HG03469 (cell line): ENCODE results near the gene SCN2A.

Experiments
- ATAC-seq: cut with Tn5 transposase; IDR thresholded peaks from one replicate; pipeline ENCODE4 v1.9.1; 2021; ENCODE audit warnings: mild to moderate bottlenecking, moderate library complexity, moderate number of reproducible peaks; ENCODE audit not compliant: unreplicated experiment

SCN2A gene

DNA sequence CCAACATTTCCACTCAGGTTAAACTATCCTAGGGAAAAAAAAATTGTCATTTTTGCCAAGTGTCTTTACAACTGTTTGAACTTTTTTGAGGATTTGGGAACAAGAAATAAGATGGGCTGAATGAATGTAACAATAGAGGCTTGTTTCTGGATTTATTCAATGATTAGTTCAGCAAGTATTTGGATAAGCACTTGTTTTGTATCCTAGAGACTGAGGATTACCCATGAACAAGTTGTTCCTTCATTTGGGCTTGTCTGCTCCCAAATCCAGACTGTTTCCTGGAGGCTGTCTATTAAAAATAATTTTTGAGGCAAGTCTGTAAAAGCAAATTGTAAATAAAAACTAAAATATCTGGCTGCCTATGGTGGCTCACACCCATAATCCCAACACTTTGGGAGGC lies 168.3 kb downstream of the SCN2A start:
- ATAC-seq = no peak

- ATAC-seq = no peak
Measured at GRCh38 chr2:165408186-165408585, 169.0 kb downstream of the SCN2A start.

DNA sequence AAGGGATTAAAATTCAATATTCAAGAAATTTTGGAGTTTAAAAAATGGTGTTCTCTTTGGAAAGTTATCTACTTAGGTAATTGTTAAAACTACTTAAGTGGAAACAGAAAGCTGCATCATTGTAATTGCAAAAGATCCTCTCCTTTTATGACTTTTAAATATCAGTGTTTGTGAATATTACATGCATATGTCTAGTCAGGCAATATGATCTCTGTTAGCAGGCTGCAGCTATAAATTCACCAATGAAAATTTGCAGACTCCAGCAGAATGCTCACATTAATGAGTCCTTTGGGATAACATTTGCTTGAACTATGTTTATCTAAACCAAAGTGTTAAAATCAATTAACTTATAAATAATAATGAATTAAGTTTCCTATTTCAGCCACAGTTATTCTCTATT lies 171.1 kb downstream of the SCN2A start:
- ATAC-seq = no peak

DNA sequence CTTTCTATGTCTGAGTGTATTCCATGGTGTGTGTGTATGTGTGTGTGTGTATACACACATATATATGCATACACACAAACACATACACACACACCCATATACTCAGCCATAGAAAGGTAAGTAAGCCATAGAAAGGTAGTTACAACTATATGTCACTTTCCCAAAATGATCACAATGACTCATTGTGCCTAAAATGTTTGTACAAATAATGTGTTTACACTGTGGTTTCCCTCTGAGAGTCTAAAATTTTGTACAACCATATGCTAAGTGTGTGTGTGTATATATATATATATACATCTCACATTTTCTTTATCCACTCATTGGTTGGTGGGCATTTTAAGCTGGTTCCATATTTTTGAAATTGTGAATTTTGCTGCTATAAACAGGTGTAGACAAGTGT lies 175.0 kb downstream of the SCN2A start:
- ATAC-seq = no peak

GRCh38 chr2:165417009-165417408 lies 177.8 kb downstream of the SCN2A start:
- no peak for ATAC-seq

GRCh38 chr2:165420231-165420630 lies 181.0 kb downstream of the SCN2A start:
- no peak for ATAC-seq

DNA sequence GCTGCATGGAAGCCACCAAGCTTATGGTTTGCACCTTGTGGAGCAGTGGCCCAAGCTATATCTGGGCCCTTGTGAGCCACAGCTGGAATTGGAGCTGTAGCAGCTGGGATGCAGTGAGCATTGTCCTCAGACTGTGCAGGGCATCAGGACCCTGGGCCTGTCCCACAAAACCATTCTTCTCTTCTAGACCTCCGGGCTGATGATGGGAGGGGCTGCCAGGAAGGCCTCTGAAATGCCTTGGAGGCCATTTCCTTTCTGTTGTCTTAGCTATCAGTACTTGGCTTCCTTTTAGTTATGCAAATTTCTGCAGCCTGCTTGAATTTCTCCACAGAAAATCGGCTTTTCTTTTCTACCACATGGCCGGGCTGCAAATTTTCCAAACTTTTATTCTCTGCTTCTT lies 183.9 kb downstream of the SCN2A start:
- ATAC-seq = no peak

DNA sequence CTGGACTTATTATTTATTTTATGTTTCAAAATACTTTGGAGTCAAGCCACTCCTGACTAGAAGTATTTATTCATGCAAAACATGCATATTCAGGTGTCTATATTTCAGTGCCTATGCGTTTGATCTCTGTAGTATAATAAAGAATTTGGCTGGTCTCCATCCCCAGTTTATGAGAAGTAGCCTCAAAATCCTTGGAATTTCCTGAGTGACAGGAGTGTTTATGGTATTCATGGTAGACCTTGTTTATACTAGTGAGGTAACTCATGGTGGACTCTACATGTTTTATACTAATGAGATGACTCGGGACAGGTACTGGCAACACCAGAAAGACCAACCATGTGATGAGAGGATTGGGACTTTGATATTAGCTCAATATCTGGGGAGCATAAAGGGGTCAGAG lies 186.3 kb downstream of the SCN2A start:
- no peak for ATAC-seq

GRCh38 chr2:165427686-165428085 lies 188.5 kb downstream of the SCN2A start:
- ATAC-seq = no peak

DNA sequence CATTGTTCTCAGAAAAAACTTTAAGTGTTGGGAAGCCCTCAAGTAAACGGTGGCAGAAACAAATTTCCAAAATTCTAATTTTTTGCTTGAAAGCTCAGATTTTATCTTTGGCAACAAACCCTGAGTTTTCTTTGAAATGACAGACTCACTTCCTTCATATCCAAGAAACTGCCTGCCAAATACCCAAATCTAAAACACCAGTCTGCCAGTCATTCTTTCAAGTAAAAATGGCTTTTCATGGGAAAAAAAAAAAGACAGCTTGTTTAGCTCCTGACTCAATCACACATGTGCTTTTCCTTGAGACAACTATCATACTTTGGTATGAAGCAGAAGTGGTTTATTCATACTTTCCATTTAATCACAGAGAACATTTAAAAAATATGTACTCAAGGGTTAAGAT lies 189.7 kb downstream of the SCN2A start:
- no peak for ATAC-seq

DNA sequence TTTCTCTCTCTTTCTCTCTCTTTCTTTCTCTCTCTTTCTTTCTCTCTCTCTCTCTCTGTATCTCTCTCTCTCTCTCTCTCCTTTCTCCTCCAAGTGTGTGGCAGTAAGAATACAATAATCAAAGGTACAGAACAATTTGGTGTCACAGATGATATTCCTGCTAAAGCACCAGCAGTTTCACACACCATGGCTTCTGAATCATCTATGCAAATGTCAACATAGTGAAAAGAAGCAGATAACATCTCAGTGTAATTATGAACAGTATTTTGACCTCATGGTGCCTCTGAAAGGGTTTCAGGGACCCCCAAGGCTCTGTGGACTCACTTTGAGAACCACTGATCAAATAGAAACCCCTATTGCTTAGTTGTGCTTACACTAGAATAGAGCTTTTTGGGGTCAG lies 191.8 kb downstream of the SCN2A start:
- no peak for ATAC-seq

GRCh38 chr2:165432234-165432966 lies 193.2 kb downstream of the SCN2A start:
- no peak for ATAC-seq

GRCh38 chr2:165434865-165435496 lies 195.8 kb downstream of the SCN2A start:
- ATAC-seq = no peak

- no peak for ATAC-seq
Measured at GRCh38 chr2:165435611-165436010, 196.4 kb downstream of the SCN2A start.

DNA sequence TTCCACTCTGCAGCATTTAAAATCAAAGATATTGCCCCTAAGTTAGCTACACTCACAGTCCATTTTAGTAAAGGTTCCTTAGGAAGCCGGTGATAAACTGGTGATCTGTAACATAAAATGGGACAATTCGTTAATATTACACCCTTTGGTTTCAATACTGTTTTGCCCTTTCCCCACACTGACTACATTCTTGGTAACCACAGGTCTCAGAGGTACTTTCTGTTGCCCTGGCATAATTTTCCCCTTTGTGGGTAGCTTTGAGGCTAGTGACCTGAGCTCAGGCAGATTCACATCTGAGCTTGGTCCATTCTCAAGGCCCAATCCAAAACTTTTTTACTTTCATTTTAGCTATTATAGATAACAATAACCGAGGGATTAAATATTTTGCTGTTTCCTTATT lies 197.3 kb downstream of the SCN2A start:
- ATAC-seq = peak; percentile 59

GRCh38 chr2:165440367-165440766 lies 201.2 kb downstream of the SCN2A start:
- no peak for ATAC-seq
